Muscle of arm (tissue), 14 donors: ENCODE results near the gene CCDC90B. TPM values are rescaled to one million over a fixed set of nuclear protein-coding genes. Genes with fewer than 3 reads are reported as not detected.
"Not testable (repeated sequence)": the region's sequence is repeated elsewhere in the genome, so short reads cannot be mapped to it uniquely, and the experiment has no call there.

Experiments used
- DNase-seq: peaks from one replicate; pipeline ENCODE4 v3.0.0-alpha.2; 2013
- long read RNA-seq, 11 donors: transcript quantifications; one replicate each; lab custom pipeline, GENCODE V29; 2026
- polyA plus RNA-seq, 12 donors: library from polyadenylated mRNA; unstranded; fragments of 120-200 nt; gene quantifications; one replicate each; pipeline ENCODE4 v1.2.1, GENCODE V29; 2013; ENCODE audit not compliant: insufficient read length in 12 of 12

The CCDC90B gene, protein sequence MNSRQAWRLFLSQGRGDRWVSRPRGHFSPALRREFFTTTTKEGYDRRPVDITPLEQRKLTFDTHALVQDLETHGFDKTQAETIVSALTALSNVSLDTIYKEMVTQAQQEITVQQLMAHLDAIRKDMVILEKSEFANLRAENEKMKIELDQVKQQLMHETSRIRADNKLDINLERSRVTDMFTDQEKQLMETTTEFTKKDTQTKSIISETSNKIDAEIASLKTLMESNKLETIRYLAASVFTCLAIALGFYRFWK
- polyA plus RNA-seq: 100 to 1,000 TPM in 6 of 12 donors, 10 to 100 TPM in 5, not detected in 1; 34.8 to 121 (median 104) TPM
- long read RNA-seq, donor 1, full-length matches to known transcripts: 14 of 14 reads
- long read RNA-seq, donor 1, partial matches to known transcripts: 0 of 14 reads
- long read RNA-seq, donor 1, other reads (novel, unspliced or antisense): 0 of 14 reads
- long read RNA-seq, donor 2, full-length matches to known transcripts: 36 of 43 reads
- long read RNA-seq, donor 2, partial matches to known transcripts: 7 of 43 reads
- long read RNA-seq, donor 2, other reads (novel, unspliced or antisense): 0 of 43 reads
- long read RNA-seq, donor 3, full-length matches to known transcripts: 15 of 15 reads
- long read RNA-seq, donor 3, partial matches to known transcripts: 0 of 15 reads
- long read RNA-seq, donor 3, other reads (novel, unspliced or antisense): 0 of 15 reads
- long read RNA-seq, donor 4, full-length matches to known transcripts: 14 of 14 reads
- long read RNA-seq, donor 4, partial matches to known transcripts: 0 of 14 reads
- long read RNA-seq, donor 4, other reads (novel, unspliced or antisense): 0 of 14 reads
- long read RNA-seq, donor 5: 0 reads
- long read RNA-seq, donor 6, full-length matches to known transcripts: 20 of 20 reads
- long read RNA-seq, donor 6, partial matches to known transcripts: 0 of 20 reads
- long read RNA-seq, donor 6, other reads (novel, unspliced or antisense): 0 of 20 reads
- long read RNA-seq, donor 7, full-length matches to known transcripts: 15 of 21 reads
- long read RNA-seq, donor 7, partial matches to known transcripts: 6 of 21 reads
- long read RNA-seq, donor 7, other reads (novel, unspliced or antisense): 0 of 21 reads
- long read RNA-seq, donor 8, full-length matches to known transcripts: 33 of 41 reads
- long read RNA-seq, donor 8, partial matches to known transcripts: 8 of 41 reads
- long read RNA-seq, donor 8, other reads (novel, unspliced or antisense): 0 of 41 reads
- long read RNA-seq, donor 9, full-length matches to known transcripts: 27 of 27 reads
- long read RNA-seq, donor 9, partial matches to known transcripts: 0 of 27 reads
- long read RNA-seq, donor 9, other reads (novel, unspliced or antisense): 0 of 27 reads
- long read RNA-seq, donor 10, full-length matches to known transcripts: 27 of 33 reads
- long read RNA-seq, donor 10, partial matches to known transcripts: 6 of 33 reads
- long read RNA-seq, donor 10, other reads (novel, unspliced or antisense): 0 of 33 reads
- long read RNA-seq, donor 11, full-length matches to known transcripts: 31 of 44 reads
- long read RNA-seq, donor 11, partial matches to known transcripts: 13 of 44 reads
- long read RNA-seq, donor 11, other reads (novel, unspliced or antisense): 0 of 44 reads

DNA sequence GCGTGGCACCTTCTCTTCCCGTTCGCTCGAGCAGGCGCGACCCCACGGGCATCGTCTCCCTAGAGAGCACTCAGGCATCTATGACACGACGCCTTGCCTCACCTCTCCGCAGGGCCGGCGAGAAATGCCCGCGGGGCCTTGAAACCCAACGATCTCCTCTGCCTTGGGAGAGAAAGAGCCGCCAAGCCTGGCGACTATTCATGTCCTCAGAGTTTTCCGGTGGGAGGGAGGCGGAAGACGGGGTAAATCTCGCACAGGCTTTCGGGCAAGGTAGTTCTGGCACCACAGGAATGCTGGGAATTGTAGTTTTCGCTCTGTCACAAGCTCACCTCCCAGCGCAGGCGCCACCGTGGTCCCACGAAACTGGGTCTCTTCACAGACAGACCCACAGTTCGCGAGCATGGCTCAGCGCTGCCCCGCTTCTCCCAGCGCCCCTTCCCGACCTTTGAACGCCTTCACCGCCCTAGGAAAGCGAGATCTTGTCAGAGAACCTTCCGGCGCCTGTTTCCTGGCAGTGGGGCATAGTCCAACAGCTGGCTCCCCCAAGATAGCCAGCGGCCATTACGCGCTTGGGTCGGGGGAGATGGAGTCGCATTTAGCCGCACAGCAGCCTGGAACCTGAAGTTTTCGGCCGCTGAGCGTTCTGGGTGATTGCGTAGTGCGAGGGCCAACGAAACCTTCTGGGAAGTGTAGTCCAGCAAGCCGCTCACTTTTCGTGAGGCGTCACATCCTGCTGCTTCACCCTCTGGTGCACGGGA is at the start of gene CCDC90B:
CCDC90B (minus strand) TSS at position 597 of the 758 bp plus-strand sequence; CDS start at position 202, 395 bp downstream.
- peak; percentile 99 for DNase-seq

- DNase-seq: no peak
These were observed 49.4 kb upstream of the CCDC90B start for GRCh38 chr11:83335446-83336070.

GRCh38 chr11:83330303-83330702 is 44.1 kb upstream of the CCDC90B start:
- DNase-seq: no peak

- DNase-seq: no peak
These were observed 40.2 kb upstream of the CCDC90B start for GRCh38 chr11:83326326-83326725.

GRCh38 chr11:83319346-83319745 is 33.2 kb upstream of the CCDC90B start:
- no peak for DNase-seq

GRCh38 chr11:83318931-83319330 is 32.8 kb upstream of the CCDC90B start:
- DNase-seq: no peak

GRCh38 chr11:83317757-83318690 is 31.9 kb upstream of the CCDC90B start:
- no peak for DNase-seq

DNA sequence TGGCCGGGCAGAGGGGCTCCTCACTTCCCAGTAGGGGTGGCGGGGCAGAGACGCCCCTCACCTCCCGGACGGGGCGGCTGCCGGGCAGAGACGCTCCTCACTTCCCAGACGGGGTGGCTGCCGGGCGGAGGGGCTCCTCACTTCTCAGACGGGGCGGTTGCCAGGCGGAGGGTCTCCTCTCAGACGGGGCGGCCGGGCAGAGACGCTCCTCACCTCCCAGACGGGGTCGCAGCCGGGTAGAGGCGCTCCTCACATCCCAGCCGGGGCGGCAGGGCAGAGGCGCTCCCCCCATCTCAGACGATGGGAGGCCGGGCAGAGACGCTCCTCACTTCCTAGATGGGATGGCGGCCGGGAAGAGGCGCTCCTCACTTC is 30.7 kb upstream of the CCDC90B start:
- not testable (repeated sequence) for DNase-seq

GRCh38 chr11:83316143-83316896 is 30.2 kb upstream of the CCDC90B start:
- DNase-seq: not testable (repeated sequence)

DNA sequence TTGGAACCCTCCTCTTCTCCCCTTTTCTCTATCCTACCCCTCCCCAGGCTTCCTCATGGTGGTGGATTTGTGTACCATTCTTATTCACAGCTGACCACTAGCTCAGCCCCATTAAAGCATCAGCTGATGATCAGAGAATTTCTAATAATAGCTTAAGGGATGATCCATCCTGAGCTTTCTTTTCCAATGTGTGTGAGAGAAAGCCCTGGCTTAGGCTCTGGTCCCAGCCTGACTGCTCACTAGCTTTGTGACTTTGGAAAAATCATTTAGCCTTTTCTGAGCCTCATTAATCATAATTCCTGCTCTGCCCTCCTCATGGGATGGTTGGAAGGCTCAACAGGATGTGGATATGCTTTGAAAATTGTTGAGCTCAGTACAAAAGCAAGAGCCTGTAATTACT is 26.3 kb upstream of the CCDC90B start:
- peak; percentile 49 for DNase-seq

DNA sequence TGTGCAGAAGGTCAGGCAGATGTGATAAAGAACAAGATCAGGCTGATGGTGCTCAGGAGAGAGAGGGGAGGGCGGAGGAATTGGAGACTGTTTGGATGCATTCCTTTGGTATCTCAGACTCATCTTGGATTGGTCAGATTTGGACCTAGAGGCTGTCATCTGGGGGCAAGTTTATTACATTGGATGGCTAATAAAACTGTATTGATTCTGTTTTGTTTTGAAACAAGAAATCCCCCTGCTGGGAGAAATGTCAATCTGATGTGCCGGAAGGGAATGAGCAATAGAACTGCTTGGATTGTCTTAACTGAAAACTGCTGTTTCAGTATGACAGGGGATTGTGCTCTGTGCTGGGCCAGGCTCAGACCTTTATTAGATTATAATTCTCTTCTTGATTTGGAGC is 25.5 kb upstream of the CCDC90B start:
- DNase-seq: no peak

GRCh38 chr11:83310718-83311117 is 24.6 kb upstream of the CCDC90B start:
- DNase-seq: no peak

DNA sequence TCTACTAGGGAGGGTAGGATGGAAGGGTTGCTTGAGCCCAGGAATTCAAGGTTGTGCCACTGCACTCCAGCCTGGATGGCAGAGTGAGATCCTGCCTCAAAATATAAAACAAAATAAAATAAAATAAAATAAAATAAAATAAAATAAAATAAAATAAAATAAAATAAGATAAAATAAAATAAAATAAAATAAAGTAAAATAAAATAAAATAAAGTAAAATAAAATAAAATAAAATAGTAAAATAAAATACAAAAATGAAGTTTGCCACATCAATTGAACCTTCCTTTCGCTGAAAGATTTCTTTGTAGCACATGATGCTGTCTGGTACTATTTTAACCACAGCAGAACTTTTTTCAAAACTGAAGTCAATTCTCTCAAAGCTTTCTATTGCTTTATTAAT is 22.4 kb upstream of the CCDC90B start:
- DNase-seq: not testable (repeated sequence)

DNA sequence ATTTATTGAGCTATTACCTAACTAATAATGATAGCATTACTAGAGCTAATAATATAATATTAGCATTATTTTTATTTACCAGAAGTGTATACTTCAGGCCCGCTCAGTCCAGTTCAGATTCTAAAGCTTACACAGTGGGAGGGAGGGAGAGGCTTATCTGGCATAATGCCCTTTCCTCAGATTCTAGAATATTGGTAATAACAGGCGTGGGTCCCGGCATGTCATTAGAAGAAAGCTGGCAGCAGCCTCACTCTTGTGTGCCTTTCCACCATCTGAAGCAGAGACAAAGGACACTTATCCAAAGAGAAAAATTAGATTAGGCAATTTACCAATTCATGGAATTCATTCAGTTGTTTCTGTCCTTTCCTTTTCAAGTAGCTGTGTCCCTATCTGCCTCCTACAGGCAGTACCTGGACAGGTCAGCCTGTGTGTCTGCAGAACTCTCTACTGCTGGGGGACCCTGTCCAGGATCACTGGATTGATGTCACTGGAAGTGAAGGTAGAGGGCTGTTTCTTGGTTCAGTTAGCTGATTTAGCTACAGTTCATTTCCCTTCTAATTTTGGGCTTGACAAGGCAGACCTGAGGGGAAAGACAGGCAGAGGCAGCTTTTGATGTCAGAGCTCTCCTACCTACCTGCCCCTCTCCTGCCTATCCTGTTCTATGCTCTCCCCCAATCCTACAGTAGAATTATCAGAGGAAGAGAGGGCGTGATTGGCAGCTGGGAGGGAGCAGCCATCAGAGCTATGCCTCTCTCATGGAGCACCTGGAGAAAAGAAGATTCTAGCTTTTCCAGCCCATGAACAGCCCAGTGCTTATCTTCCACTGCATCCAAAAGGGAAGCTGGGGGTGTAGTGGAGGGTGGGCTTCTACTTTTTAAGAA is 20.3 kb upstream of the CCDC90B start:
- DNase-seq: no peak

DNA sequence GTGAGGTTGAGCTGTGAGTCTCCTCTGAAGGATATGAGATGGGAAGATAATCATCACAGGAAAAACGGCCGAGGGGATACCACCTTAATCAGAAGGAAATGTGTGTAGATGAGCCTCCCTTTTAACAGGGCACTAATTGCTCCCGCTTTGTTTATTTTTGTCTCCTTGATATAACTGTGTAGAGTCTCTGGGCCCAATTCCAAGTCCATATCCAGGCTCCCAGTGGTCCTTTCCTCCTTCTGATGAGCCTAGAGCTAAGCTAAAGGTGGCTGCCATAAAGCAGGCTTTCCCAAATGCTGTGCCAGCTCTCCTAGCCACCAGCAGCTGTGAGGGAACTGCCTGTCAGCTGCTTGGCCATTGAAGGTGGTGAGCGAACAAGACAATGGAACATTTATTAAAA is 17.1 kb upstream of the CCDC90B start:
- no peak for DNase-seq

DNA sequence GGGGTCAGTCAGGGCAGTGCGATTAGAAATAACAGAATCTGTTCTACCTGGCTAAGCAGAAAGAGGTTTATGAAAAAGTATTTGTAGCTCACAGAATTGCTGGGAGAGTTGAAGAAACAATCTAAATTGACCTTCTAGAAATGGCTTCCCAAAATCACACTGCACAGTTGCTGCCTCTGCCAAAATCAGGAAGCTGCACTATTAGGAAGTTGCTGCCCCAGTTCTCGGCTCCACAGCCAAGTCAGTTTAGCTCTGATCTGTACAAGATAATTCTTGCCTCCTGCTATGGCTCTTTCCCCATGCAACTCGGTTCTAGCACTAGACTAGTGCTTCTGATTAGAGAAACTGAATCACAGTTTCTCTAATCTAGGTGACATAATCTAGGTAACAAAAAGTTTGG is 16.0 kb upstream of the CCDC90B start:
- no peak for DNase-seq

DNA sequence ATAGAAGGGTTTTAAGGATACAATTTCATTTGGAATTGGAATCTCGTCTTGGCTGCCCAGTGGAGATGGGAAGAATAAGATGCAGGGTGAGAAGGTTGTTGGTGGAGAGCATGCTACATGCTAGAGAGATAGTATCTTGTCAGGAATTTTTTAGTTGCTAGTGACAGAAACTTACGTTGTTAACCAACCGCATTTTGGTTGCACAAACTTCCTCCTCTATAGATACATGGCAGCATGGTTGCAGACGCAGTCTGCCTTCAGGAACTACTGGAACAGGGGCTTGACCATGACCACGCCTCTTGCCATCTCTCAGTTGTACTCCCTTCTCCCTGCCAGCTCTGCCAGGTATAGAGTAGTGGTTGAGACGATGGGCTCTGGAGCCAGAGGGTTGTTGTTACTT is 13.5 kb upstream of the CCDC90B start:
- no peak for DNase-seq
